GM19240 (cell line): ENCODE data around the gene PLAAT1.

Source experiments
- DNase-seq: peaks from one replicate; pipeline ENCODE4 v3.0.0; 2011; ENCODE audit warnings: low spot score; ENCODE audit not compliant: insufficient read length

Gene PLAAT1

DNA sequence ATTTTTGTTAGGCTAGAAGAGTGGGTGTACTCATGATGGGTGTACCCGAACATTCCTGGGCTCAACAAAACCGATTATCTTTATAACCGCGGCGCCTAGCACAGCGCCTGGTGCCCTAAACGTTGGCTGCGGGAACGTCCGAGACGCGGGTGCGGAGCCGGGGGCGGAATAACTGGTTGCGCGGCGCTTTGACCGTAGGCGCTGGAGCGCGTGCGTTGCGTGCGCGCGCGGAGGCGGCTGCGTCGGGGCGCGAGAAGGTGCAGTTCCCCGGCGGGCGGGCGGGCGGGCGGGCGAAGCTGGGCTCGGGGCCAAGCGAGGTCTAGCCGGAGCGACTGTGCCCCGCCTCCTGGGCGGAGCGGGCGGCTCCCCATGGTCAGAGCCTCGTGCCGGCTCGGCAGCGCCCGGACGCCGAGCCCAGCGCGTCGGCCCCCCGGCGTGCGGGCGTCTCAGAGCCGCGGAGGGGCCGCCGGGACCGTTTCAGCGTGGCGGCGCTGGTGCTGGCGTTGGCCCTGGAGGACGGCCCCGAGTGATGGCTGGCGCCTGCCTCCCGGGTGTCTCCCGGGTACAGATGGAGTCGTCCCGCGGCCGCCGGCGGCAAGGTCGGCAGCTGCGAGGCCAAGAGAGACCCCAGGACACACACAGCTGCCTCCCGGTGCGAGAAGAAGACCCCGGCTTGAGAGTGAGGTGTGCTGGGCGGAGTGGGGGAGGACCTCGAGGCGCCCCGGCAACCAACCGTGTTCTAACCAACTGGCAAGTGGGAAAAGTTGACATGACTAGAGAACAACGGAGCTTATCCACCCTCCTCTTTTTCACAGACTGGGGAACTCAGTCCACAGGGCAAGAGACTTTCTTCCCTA, at the start of gene PLAAT1:
PLAAT1 (plus strand) TSS at position 373 of the 857 bp plus-strand sequence. CDS start 14,429 bp downstream, outside the sequence.
- peak; percentile 3 for DNase-seq

- DNase-seq: no peak
Measured at GRCh38 chr3:193194371-193194770, 46.7 kb upstream of the PLAAT1 start.

- DNase-seq: no peak
Measured at GRCh38 chr3:193196746-193197145, 44.3 kb upstream of the PLAAT1 start.

DNA sequence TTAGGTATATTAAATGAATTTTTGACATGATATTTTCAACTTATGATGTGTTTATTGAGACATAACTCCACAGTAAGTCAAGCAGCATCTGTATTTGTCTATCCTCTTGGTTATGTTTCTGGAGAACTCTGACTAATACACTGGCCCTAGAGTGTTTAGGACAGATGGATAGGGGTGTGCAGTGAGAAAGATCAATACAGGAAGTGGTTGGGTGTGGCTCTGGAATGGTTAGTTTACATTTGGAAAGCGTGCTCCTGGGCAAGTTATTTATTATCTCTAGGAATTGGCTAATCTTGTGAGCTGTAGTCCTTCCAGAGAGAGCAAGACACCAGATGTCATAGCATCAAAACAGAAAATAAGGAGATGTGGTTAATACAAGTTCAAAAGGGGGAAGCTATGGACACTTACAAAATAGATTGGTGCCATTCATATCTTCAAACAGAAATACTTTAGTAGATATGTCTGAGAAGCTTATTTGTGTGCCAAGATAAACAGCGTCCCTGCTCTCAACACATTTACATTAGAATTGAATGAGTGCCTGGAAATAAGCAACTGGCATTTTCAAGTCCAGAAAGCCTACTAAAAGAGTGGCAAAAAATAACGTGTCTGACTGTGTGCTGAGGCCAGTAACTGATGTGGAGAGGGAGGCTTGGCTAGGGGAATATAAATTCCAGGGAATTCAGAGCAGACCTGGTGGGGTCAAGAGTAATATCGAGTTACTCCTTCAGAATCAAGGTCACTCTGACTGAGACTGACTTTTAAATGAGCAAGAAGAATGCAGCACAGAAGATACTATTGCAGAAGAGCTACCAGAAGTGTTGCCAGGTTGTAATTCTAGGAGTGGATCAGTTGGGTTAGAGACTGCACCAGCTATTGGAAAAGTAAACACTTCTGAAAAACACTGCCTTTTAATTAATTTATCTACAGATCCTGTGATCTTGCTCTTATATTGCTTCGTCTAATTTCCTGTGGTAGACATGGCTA, 33.4 kb upstream of the PLAAT1 start:
- no peak for DNase-seq

- no peak for DNase-seq
Measured at GRCh38 chr3:193210618-193211017, 30.4 kb upstream of the PLAAT1 start.

DNA sequence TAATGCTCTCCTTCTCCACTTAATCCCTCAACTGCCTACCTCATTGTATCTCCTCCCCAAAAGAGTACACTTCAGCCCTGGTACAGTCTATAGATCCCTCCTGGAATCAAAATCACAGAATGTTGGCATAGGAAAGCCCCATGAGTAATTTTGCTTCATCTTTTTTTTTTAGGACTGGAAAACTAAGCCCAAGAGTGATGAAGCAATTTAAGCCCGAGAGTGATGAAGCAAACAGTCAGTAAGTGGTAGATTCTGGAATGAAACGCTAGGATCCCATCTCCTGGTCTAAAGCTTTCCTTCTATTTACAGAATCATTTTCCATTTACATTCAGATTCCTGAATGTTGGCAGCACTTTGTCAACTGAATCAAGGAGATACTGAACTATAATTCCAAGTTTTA, 29.8 kb upstream of the PLAAT1 start:
- DNase-seq: no peak

DNA sequence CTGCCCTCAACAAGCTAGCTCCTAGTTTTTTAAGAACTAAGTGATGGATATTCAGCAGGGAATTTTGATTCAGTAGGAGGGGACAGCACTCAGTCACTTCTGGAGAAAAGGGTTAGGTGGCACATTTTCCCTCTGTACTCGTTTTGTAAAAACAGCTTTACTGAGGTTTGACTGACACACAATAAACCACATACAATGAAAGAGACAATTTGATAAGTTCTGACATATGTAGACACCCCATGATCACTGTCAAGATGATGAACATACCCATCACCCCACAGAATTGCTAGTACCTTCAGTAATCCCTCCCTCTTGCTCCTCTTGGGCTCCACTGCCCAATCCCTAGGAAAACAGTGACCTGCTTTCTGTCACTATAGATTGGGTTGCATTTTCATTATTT, 29.0 kb upstream of the PLAAT1 start:
- DNase-seq: no peak

DNA sequence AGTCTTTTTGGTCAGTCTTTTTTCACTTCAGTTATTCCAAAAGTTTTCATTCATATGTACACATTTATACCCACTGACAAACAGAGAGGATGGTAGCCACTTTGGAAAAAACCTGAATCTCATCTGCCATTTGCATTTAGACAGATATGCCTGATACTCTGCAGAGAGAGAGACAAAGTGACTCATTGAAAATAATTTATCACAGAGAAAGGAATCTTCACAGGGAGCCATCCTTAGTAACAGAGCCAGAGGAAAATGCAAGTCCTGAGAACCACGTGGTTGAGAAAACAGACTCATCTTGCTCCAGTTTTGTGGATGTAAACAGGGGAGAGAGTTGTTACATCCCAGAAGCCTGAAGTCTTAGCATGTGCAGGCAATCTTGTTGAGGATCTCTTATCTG, 28.2 kb upstream of the PLAAT1 start:
- DNase-seq: no peak

DNA sequence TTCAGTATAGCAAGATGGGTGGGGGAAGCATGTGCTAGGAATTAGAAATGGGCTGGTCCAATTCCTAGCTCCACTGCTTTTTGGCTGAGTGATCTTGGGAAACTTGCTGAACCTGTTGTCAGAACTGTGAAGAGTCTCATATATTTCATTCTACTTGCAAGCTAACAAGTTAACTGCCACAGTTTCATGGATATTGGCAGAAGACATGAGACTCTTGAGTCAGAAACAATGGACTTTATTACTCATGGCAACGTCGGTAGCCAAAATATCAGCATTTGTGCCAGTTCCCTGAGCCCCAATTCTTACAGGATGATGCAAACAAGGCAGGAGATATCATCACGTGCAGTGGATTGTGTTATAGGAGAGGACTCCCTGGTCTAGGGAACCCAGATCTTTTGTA, 26.6 kb upstream of the PLAAT1 start:
- no peak for DNase-seq

GRCh38 chr3:193225302-193226125, 15.5 kb upstream of the PLAAT1 start:
- no peak for DNase-seq

GRCh38 chr3:193228206-193228605, 12.8 kb upstream of the PLAAT1 start:
- DNase-seq: no peak

GRCh38 chr3:193229851-193230420, 11.1 kb upstream of the PLAAT1 start:
- no peak for DNase-seq

DNA sequence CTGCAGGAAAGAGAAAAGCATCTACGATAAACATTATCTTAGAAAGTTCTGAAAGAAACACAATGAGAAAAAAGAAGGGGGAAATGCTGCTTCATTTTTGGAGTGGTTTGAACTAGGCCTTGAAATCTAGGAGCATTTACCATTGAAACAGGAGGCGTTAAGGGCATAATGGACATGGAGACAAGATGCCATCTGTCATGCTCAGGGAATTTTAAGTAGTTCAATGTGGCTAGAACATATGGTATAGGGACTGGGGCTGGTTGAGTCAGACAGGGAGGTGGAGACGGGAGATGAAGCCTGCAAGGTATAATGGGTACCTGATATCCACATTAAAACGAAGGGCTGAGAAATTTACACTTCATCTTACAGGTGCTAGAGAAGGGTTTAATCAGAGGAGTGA, 10.4 kb upstream of the PLAAT1 start:
- no peak for DNase-seq

DNA sequence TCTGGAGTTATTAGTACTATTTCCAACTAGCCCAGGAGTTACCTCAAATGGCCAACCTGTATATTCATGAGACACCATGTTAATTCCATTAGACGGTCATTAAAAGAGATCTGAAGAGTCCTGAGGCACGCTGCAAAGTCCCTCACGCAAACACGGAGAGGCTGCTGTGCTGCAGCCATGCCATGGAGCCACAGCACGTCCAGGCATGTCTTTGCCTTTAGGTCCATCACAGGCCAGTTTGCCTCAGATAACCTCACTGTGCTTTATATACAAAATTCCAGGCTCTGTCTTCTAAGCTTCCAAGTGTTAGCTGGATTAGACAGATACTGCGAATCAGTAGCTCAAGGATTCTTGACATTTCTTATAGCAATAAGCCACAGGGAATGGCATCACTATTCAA, 9.8 kb upstream of the PLAAT1 start:
- DNase-seq: no peak

- no peak for DNase-seq
Measured at GRCh38 chr3:193236599-193236998, 4.4 kb upstream of the PLAAT1 start.

DNA sequence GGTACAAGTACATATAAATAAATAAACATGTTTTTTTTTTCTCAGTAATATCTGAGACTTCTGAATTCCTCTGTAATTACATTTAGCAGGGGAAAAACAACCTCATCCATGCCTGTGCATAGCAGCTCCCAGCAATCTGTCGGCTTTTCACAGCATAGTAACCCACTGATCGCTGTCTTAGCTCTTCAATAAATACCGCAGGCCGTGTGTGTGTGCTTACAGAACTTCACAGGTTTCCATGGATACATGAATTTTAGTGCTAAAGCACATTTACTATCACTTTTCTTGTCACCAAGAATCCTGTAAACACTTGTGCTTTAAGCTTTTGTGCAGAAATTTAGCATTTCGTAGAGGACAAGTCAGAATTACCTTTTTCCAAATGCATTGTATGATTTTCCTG, 4.0 kb upstream of the PLAAT1 start:
- no peak for DNase-seq

GRCh38 chr3:193240436-193240849, 579 bp upstream of the PLAAT1 start:
- no peak for DNase-seq

DNA sequence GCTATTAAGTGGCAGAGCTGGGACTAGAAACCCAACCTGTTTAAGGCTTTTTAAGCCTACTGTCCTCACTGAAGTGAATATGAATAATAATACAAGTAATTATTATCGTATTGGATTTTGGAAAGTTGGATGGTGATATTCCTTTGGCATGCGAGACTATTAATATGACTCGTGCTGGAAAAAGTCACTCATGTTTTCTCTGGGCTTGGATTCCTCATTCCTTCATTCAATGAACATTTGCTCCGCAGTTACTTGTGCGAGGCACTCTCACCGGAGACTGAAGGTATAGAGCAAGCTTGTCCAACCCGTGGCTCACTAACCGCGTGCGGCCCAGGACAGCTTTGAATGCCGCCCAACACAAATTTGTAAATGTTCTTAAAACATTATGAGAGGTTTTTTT, 694 bp downstream of the PLAAT1 start:
- no peak for DNase-seq

DNA sequence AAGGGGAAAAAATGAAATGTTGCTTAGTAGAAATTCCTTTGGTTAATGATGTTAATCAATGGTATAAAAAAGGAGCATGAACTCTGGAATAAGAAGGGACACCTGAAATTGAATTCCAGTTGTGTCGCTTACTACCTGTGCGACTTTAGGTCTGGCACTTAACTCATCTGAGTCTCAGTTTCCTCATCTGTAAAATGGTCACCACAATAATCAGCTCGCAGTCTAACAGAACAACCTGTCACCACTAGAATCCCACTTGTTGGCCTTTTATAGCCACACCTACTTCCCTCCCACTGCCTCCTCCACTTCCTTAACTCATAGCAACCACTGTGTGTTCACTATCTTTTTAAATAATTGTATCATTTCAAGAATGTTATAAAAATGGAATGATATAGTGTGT, 2.5 kb downstream of the PLAAT1 start:
- no peak for DNase-seq

DNA sequence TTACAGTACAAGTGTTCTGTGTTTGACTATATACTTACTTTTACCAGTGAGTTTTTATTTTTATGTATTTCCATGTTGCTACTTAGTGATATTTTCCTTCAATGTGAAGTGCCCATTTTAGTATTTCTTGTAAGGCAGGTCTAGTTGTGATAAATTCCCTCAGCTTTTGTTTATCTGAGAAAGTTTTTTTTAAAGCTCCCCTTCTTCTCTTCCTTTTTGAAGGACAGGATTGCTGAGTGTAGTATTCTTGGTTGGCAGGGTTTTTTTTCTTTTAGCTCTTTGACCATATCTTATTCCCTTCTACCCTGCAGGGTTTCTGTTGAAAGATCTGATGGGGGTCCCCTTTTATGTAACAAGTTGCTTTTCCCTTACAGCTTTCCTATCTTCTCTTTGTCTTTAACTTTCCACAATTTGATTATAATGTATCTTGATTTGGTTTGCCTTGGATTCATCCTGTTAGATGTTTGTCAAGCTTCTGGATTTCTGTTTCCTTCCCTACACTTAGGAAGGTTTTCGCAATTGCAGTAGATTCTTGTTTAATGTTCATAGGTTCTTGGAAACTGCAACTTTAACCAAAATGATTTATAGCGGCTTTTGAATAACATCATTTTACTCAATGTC, 7.9 kb downstream of the PLAAT1 start:
- DNase-seq: no peak

GRCh38 chr3:193250492-193250891, 9.5 kb downstream of the PLAAT1 start:
- no peak for DNase-seq
